ENCODE measurements around the gene LAMB1. TPM values are rescaled to one million over a fixed set of nuclear protein-coding genes. Genes with fewer than 3 reads are reported as not detected.

LAMB1 gene
- total and polyA plus RNA-seq, 2 donors from 2014 or later = 140 to 312 TPM

GRCh38 chr7:107961405-107961804 lies 41.6 kb downstream of the LAMB1 start:
- no peak for FAIRE-seq
- H3K27ac ChIP-seq (ENCODE audit: low read depth in 2 of 2, low read length in 2 of 2) = no peak overlapping the region

GRCh38 chr7:107960272-107960671 lies 42.7 kb downstream of the LAMB1 start:
- FAIRE-seq = no peak
- no peaks in the 10 kb centered on the region for H3K9me3 ChIP-seq (ENCODE audit: control insufficient read depth in 2 of 3, insufficient read depth in 1 of 3, low read length in 3 of 3)
- intact Hi-C loops (cut with DNase I) = no loop called here
- H3K36me3 ChIP-seq (ENCODE audit: control insufficient read depth in 2 of 3, insufficient read depth in 3 of 3, low read length in 3 of 3) = peaks cover 12 to 85% (median 50%) of the 10 kb centered on the region in 3 donors
- no peak overlapping the region for H3K9ac ChIP-seq (ENCODE audit: low read length in 3 of 3)
- no peak overlapping the region for H3K27ac ChIP-seq (ENCODE audit: low read depth in 2 of 2, low read length in 2 of 2)
- DNase-seq = no peak
- TF ChIP-seq CTCF (IDR thresholded peaks at IDR 0.05; ENCODE audit: borderline replicate concordance, extremely low read depth, insufficient read depth) = no peak
- H3K4me3 ChIP-seq (ENCODE audit: low read length in 3 of 3) = no peak overlapping the region
- H3K27me3 ChIP-seq (ENCODE audit: control insufficient read depth, insufficient read depth, low read length) = no peaks in the 10 kb centered on the region
- no peaks in the 10 kb centered on the region for H3K4me1 ChIP-seq (ENCODE audit: control insufficient read depth in 2 of 3, insufficient read depth in 2 of 3, low read depth in 1 of 3, low read length in 3 of 3)

More at GRCh38 chr7:107961405-107961804, 41.6 kb downstream of the LAMB1 start:
- no peaks in the 10 kb centered on the region for H3K4me1 ChIP-seq (ENCODE audit: control insufficient read depth in 2 of 3, insufficient read depth in 2 of 3, low read depth in 1 of 3, low read length in 3 of 3)
- H3K9ac ChIP-seq (ENCODE audit: low read length in 3 of 3) = no peak overlapping the region
- no peaks in the 10 kb centered on the region for H3K9me3 ChIP-seq (ENCODE audit: control insufficient read depth in 2 of 3, insufficient read depth in 1 of 3, low read length in 3 of 3)
- DNase-seq = no peak
- H3K36me3 ChIP-seq (ENCODE audit: control insufficient read depth in 2 of 3, insufficient read depth in 3 of 3, low read length in 3 of 3) = peaks cover 12 to 75% (median 46%) of the 10 kb centered on the region in 3 donors
- intact Hi-C loops (cut with DNase I) = no loop called here
- TF ChIP-seq CTCF (IDR thresholded peaks at IDR 0.05; ENCODE audit: borderline replicate concordance, extremely low read depth, insufficient read depth) = no peak
- no peak overlapping the region for H3K4me3 ChIP-seq (ENCODE audit: low read length in 3 of 3)
- no peaks in the 10 kb centered on the region for H3K27me3 ChIP-seq (ENCODE audit: control insufficient read depth, insufficient read depth, low read length)

DNA sequence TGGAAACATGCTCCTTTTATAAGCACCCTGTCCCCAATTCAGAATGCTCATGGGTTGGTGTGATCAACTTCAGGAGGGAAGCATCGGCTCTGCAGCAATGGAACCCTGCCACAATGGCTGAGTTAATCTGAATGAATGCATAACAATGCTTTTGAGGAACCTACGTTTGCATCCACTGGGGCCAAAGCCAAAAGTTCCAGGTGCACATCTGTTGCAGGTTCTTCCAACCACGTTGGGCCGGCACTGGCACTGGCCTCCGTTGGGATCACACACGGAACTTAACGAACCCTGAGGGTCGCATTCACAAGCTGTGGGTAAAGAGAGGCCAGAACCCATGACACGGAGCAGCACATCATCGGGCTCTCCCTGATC lies 43.4 kb downstream of the LAMB1 start:
- H3K9me3 ChIP-seq (ENCODE audit: control insufficient read depth in 2 of 3, insufficient read depth in 1 of 3, low read length in 3 of 3) = no peaks in the 10 kb centered on the region
- H3K4me1 ChIP-seq (ENCODE audit: control insufficient read depth in 2 of 3, insufficient read depth in 2 of 3, low read depth in 1 of 3, low read length in 3 of 3) = no peaks in the 10 kb centered on the region
- no peaks in the 10 kb centered on the region for H3K27me3 ChIP-seq (ENCODE audit: control insufficient read depth, insufficient read depth, low read length)
- peaks cover 9 to 80% (median 46%) of the 10 kb centered on the region in 3 donors for H3K36me3 ChIP-seq (ENCODE audit: control insufficient read depth in 2 of 3, insufficient read depth in 3 of 3, low read length in 3 of 3)
- no peak overlapping the region for H3K9ac ChIP-seq (ENCODE audit: low read length in 3 of 3)
- H3K4me3 ChIP-seq (ENCODE audit: low read length in 3 of 3) = no peak overlapping the region
- no peak overlapping the region for H3K27ac ChIP-seq (ENCODE audit: low read depth in 2 of 2, low read length in 2 of 2)
- DNase-seq (no peak), FAIRE-seq (no peak)
- no peak for TF ChIP-seq CTCF (IDR thresholded peaks at IDR 0.05; ENCODE audit: borderline replicate concordance, extremely low read depth, insufficient read depth)
- intact Hi-C loops (cut with DNase I) = no loop called here

Measured in kidney (tissue), 14 donors.